Panc1 (cell line): ENCODE measurements around the gene SCUBE3.

Source experiments
- POLR2AphosphoS5 ChIP-seq: IDR thresholded peaks from 2 replicates; pipeline ENCODE4 v1.6.1; 2012; ENCODE audit warnings: mild to moderate bottlenecking, low read depth, low read length, moderate library complexity
- SIN3A ChIP-seq: IDR thresholded peaks from 2 replicates; pipeline ENCODE4 v1.6.1; 2012; ENCODE audit warnings: low read depth, mild to moderate bottlenecking, low read length, moderate library complexity, borderline replicate concordance; ENCODE audit not compliant: insufficient read depth
- TF ChIP-seq, protein P1 (sequence below): fragments of 450-650 bp; IDR thresholded peaks from 2 replicates; pipeline ENCODE4 v1.5.1; 2017; ENCODE audit warnings: mild to moderate bottlenecking
- TF ChIP-seq, protein P2 (sequence below), 2 experiments: IDR thresholded peaks; 2 replicates each; pipeline ENCODE4 v1.6.1; 2011 to 2012; ENCODE audit warnings: low read depth in 2 of 2, control low read depth in 1 of 2, low read length in 1 of 2, mild to moderate bottlenecking in 1 of 2, moderate library complexity in 1 of 2; ENCODE audit not compliant: insufficient read depth in 1 of 2

DNA sequence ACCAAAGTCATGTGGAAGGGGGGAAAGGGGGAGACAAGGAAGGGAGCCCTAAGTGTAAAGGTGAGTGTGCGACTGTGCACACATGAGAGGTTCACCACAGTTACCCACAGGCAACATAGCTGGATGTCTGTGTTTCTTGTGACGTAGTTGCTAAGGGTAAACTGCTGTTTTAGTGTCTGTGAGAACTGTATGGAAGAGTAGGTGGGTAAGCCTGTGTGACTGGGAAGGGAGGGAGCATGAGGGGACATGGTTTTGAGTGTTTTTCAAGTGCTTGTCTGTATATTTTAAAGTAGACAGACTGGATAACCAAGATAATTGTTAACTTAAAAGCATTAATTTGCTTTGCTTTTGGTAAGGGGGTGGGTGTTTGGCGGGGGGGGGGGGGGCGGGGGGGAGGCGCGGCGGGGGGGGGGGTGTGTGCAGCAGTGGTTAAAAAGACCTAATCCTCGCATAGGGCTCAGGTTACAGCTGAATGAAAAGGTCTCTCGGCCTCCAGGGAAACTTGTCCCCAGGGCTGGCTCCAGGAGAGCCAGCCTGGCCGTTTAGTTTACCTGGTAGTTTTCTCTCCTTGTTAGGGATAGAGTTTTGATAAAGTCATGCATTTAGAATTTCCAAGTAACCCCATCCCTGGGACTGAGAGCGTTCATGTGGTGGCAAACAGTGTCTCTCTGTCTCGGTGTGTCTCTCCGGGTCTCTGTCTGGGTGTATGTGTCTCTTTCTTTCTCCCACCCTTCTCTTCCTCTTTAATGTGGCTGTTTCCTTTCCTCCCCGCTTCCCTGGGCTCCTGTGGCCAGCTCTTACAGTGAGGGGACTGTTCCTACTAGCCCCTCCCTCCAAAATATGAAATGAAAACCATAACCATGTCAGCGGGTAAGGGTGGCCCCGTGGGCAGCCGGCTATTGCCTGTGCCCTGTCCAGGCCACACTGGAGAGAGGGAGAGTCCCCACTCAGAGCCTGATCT, 3.4 kb downstream of the SCUBE3 start:
- TF ChIP-seq, protein P1, sequence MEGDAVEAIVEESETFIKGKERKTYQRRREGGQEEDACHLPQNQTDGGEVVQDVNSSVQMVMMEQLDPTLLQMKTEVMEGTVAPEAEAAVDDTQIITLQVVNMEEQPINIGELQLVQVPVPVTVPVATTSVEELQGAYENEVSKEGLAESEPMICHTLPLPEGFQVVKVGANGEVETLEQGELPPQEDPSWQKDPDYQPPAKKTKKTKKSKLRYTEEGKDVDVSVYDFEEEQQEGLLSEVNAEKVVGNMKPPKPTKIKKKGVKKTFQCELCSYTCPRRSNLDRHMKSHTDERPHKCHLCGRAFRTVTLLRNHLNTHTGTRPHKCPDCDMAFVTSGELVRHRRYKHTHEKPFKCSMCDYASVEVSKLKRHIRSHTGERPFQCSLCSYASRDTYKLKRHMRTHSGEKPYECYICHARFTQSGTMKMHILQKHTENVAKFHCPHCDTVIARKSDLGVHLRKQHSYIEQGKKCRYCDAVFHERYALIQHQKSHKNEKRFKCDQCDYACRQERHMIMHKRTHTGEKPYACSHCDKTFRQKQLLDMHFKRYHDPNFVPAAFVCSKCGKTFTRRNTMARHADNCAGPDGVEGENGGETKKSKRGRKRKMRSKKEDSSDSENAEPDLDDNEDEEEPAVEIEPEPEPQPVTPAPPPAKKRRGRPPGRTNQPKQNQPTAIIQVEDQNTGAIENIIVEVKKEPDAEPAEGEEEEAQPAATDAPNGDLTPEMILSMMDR: no peak
- TF ChIP-seq, protein P2, sequence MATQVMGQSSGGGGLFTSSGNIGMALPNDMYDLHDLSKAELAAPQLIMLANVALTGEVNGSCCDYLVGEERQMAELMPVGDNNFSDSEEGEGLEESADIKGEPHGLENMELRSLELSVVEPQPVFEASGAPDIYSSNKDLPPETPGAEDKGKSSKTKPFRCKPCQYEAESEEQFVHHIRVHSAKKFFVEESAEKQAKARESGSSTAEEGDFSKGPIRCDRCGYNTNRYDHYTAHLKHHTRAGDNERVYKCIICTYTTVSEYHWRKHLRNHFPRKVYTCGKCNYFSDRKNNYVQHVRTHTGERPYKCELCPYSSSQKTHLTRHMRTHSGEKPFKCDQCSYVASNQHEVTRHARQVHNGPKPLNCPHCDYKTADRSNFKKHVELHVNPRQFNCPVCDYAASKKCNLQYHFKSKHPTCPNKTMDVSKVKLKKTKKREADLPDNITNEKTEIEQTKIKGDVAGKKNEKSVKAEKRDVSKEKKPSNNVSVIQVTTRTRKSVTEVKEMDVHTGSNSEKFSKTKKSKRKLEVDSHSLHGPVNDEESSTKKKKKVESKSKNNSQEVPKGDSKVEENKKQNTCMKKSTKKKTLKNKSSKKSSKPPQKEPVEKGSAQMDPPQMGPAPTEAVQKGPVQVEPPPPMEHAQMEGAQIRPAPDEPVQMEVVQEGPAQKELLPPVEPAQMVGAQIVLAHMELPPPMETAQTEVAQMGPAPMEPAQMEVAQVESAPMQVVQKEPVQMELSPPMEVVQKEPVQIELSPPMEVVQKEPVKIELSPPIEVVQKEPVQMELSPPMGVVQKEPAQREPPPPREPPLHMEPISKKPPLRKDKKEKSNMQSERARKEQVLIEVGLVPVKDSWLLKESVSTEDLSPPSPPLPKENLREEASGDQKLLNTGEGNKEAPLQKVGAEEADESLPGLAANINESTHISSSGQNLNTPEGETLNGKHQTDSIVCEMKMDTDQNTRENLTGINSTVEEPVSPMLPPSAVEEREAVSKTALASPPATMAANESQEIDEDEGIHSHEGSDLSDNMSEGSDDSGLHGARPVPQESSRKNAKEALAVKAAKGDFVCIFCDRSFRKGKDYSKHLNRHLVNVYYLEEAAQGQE (IDR thresholded peaks at IDR 0.05; ENCODE audit: insufficient read depth in 1 of 2, low read depth in 2 of 2, low read length in 1 of 2): no peak
- TF ChIP-seq POLR2AphosphoS5 (no peak), SIN3A (no peak)
